ENCODE measurements around the gene RNU2-63P.
"Not testable (repeated sequence)": the region's sequence is repeated elsewhere in the genome, so short reads cannot be mapped to it uniquely, and the experiment has no call there.

The RNU2-63P gene

DNA sequence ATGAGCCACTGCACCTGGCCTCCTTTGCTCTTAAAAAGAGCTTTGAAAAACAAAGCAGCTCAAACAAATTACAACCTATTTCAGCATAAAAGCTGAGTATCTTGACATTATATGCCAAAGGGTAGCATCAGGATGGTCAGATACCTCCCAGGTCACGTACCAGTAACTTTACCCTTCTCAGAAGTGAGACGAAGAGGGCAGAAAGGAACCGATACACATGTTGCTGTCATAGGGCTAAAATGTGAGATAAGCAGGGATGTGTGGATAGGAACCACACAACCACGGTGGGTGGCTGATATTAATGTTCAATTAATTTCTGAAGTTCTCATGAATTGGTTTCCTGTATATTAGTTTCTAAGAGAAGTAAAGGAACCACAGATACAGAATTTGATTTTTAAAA lies 12.6 kb upstream of the RNU2-63P start:
- TF ChIP-seq, protein P1, sequence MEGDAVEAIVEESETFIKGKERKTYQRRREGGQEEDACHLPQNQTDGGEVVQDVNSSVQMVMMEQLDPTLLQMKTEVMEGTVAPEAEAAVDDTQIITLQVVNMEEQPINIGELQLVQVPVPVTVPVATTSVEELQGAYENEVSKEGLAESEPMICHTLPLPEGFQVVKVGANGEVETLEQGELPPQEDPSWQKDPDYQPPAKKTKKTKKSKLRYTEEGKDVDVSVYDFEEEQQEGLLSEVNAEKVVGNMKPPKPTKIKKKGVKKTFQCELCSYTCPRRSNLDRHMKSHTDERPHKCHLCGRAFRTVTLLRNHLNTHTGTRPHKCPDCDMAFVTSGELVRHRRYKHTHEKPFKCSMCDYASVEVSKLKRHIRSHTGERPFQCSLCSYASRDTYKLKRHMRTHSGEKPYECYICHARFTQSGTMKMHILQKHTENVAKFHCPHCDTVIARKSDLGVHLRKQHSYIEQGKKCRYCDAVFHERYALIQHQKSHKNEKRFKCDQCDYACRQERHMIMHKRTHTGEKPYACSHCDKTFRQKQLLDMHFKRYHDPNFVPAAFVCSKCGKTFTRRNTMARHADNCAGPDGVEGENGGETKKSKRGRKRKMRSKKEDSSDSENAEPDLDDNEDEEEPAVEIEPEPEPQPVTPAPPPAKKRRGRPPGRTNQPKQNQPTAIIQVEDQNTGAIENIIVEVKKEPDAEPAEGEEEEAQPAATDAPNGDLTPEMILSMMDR (IDR thresholded peaks at IDR 0.05; ENCODE audit: low read depth, low read length) = no peak
- in situ Hi-C loops (cut with HindIII; ENCODE audit: low sequenced_read_pairs) = no loop called here
- no peak for DNase-seq (ENCODE audit: low read depth, low spot score)
- H3K4me3 ChIP-seq (ENCODE audit: low read depth, low read length) = no peak overlapping the region

DNA sequence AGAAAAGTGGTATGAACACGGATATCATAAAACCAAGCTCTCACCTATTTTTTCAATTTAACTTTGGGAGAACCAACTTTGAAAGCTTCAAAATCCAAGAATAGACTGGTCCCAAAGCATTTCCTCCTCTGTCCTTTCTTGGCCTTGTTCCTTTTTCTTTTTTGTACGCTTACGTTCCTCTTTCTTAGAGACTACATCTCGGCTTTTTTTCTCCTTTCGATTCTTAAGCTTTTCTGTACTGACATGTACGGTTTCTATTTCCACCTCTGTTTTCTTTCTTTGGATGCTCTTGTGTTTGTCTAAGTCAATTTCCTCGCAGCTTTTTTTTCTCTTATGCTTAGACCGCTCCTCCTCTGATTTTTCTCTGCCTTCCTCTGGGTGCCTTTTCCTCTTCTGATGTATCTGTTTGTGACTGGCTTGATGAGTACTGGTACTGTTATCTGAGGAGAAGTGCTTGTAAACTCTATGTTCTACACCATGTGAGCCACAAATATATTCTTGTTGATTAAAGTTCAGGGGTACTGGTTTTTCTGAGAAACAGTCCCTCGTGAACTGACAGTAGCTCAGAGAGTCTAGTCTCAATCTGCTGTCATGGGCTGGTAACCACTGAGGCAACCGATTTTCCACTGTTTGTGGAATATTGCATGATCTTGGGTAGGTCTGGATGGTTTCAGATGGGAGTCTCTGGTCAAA lies 11.5 kb upstream of the RNU2-63P start:
- TF ChIP-seq, protein P1 (IDR thresholded peaks at IDR 0.05; ENCODE audit: low read depth, low read length) = no peak
- in situ Hi-C loops (cut with HindIII; ENCODE audit: low sequenced_read_pairs) = no loop called here
- H3K4me3 ChIP-seq (ENCODE audit: low read depth, low read length) = no peak overlapping the region
- no peak for DNase-seq (ENCODE audit: low read depth, low spot score)

DNA sequence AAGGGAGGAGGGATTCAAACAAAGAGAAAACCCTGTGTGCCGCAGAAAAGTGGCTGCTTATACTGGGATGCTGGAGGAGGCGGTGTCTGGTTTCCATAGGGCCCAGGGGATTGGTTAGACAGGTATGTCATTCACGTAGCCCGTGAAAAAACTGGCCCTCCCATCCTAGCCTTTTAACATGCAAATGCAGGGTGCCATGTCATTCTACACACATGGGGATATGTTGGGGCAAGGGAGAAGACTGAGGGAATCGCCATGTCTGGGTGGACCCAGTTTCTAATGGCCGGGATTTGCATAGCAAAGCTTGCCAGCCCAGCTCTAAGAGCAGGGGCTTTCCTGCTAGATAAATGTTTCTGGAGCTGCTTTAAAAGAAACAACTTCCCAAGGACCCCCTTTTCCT lies 8.2 kb upstream of the RNU2-63P start:
- in situ Hi-C loops (cut with HindIII; ENCODE audit: low sequenced_read_pairs) = no loop called here
- DNase-seq (ENCODE audit: low read depth, low spot score) = no peak
- TF ChIP-seq, protein P1 (IDR thresholded peaks at IDR 0.05; ENCODE audit: low read depth, low read length) = no peak
- H3K4me3 ChIP-seq (ENCODE audit: low read depth, low read length) = no peak overlapping the region

DNA sequence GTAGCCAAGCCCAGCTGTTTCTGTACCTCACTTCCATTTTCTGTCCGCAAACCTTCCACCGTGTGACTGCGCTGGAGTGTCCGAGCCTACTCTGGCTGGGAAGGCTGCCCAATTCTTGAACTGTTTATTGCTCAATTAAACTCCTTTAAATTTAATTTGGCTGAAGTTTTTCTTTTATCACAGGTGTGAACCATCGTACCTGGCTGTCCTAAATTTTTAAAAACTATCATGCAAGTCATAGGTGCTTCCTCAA lies 6.2 kb upstream of the RNU2-63P start:
- in situ Hi-C loops (cut with HindIII; ENCODE audit: low sequenced_read_pairs) = no loop called here
- no peak for DNase-seq (ENCODE audit: low read depth, low spot score)
- no peak overlapping the region for H3K4me3 ChIP-seq (ENCODE audit: low read depth, low read length)
- TF ChIP-seq, protein P1 (IDR thresholded peaks at IDR 0.05; ENCODE audit: low read depth, low read length) = no peak

DNA sequence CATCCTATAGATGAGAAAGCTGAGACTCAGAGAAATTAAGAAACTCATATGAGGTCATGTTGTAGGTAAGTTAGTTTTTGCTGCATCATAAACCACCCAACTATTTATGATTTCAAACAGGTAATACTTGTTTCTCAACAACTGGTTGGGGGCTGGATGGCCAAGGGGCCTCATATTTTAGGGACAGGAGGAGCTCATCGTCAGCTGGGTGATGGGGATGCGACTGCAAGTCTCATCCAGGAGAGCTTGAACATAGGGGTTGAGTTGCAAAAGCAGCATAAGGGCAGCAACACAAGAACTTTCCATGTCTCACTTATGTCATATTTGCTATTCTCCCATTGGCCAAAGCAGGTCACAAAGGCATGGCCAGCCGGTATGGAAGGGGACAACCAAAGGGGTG lies 3.6 kb upstream of the RNU2-63P start:
- in situ Hi-C loops (cut with HindIII; ENCODE audit: low sequenced_read_pairs) = no loop called here
- DNase-seq (ENCODE audit: low read depth, low spot score) = no peak
- no peak overlapping the region for H3K4me3 ChIP-seq (ENCODE audit: low read depth, low read length)
- TF ChIP-seq, protein P1 (IDR thresholded peaks at IDR 0.05; ENCODE audit: low read depth, low read length) = no peak

DNA sequence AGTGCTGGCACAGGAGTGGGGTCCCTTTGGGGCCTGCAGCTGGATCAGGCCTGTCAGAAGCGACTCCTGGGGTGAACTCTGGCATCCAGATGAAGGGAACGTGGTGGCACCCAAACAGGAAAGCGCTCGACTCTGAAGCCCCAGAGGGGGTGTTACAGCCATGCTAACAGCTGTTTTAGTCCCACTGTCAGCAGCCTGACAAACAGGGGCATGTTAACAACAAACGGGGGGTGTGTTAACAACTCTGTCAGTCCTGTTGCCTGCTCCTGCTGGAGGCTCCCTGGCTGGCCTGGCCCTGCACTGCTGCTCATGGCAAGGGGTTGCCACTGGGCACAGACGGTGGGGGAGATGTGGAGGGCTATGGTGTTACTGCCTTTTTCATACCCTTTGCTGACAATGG lies 2.6 kb upstream of the RNU2-63P start:
- no peak overlapping the region for H3K4me3 ChIP-seq (ENCODE audit: low read depth, low read length)
- in situ Hi-C loops (cut with HindIII; ENCODE audit: low sequenced_read_pairs) = no loop called here
- DNase-seq (ENCODE audit: low read depth, low spot score) = no peak
- TF ChIP-seq, protein P1 (IDR thresholded peaks at IDR 0.05; ENCODE audit: low read depth, low read length) = no peak

DNA sequence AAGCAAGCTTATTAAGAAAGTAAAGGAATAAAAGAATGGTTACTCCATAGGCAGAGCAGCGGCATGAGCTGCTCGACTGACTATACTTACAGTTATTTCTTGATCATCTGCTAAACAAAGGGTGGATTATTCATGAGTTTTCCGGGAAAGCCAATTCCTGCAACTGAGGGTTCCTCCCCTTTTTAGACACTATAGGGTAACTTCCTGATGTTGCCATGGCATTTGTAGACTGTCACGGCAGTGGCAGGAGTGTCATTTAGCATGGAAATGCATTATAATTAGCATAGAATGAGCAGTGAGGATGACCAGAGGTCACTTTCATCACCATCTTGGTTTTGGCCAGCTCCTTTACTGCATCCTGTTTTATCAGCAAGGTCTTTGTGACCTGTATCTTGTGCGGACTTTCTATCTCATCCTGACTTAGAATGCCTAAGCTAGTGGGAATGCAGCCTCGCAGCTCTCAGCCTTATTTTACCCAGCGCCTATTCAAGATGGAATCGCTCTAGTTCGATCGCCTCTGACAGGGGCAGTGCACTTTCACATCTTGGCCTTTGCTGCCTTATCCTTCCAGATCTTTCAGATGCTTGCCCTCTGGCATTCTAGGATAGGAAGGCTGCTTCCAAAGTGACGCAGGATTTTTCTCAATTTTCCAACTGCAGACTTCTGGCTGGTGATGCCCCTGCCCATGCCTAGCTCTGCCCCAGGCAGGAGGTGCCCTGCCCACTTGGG lies 1.9 kb upstream of the RNU2-63P start:
- in situ Hi-C loops (cut with HindIII; ENCODE audit: low sequenced_read_pairs); DNase-seq (ENCODE audit: low read depth, low spot score); H3K4me3 ChIP-seq (ENCODE audit: low read depth, low read length): not testable (repeated sequence)

DNA sequence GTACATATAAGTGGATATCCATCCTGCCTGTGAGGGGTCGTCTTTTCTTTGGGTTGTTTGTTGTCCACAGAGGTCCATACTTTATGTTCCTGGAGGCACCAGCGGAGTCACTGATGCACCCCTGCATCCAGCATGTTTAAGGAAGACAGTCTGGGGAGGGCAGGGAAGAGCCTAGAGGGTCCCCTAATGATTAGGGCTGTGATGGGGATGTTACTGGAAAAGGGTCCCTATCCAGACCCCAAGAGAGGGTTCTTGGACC lies 1.4 kb upstream of the RNU2-63P start:
- DNase-seq (ENCODE audit: low read depth, low spot score); in situ Hi-C loops (cut with HindIII; ENCODE audit: low sequenced_read_pairs); H3K4me3 ChIP-seq (ENCODE audit: low read depth, low read length): not testable (repeated sequence)

Data from astrocyte of the spinal cord (primary cell).